K562 (cell line): ENCODE measurements around the gene FASTKD1. TPM values are rescaled to one million over a fixed set of nuclear protein-coding genes. Genes with fewer than 3 reads are reported as not detected.

Experiments used
- ATAC-seq: fragments of 200-7000 bp; cut with Tn5 transposase; 3 replicates; pipeline ENCODE4 v1.9.1; 2020; ENCODE audit warnings: moderate library complexity
- BruUV-seq: library from RNA; stranded (reverse); fragments of 400-500 nt; replicated peaks from 2 replicates; lab custom pipeline; 2021; lab: Mats Ljungman, UMichigan
- CTCF ChIA-PET: fragments of 300-600 bp; formaldehyde crosslinking; extraction: SDS; loops from one replicate; lab custom pipeline; 2021; ENCODE audit warnings: low intra/inter-chr PET ratio; lab: Yijun Ruan, JAX
- POLR2A ChIA-PET: fragments of 300-600, 350-650 bp; sonication (Branson Sonifier 250); formaldehyde crosslinking; extraction: SDS; loops from one replicate; lab custom pipeline; 2021; ENCODE audit warnings: antibody characterized with exemption, inconsistent platforms; lab: Yijun Ruan, JAX
- DNase-seq, 4 experiments: peaks; one replicate each; pipeline versions ENCODE4 v3.0.0 to v3.0.0-alpha.2; 2011 to 2018; ENCODE audit warnings: low spot score in 3 of 4, mixed read lengths in 3 of 4; ENCODE audit errors: extremely low read depth in 1 of 4
- FAIRE-seq: peaks from 2 replicates; lab custom pipeline; 2011; peaks lifted over from hg19 to GRCh38; lab: Jason Lieb, UNC
- H2AFZ ChIP-seq: 2 replicates; pipeline ENCODE4 v1.6.0; 2011; ENCODE audit warnings: low read depth, low read length, control low read depth, inconsistent platforms
- H3K27ac ChIP-seq: fragments of 200-600 bp; 3 replicates; pipeline ENCODE4 v1.8.0; 2011; ENCODE audit warnings: low read depth, mild to moderate bottlenecking, control low read depth, inconsistent platforms, low read length, moderate library complexity, mixed read lengths; ENCODE audit errors: extremely low read depth
- H3K27me3 ChIP-seq, 2 experiments: fragments of 300-600 bp in 1 of 2; 2 replicates in 1 of 2; 3 replicates in 1 of 2; pipeline versions ENCODE4 v1.6.0 to v1.8.0; 2011; ENCODE audit warnings: inconsistent platforms in 2 of 2, low read length in 2 of 2, mild to moderate bottlenecking in 1 of 2, mixed read lengths in 1 of 2, moderate library complexity in 1 of 2; ENCODE audit not compliant: control insufficient read depth in 2 of 2, insufficient read depth in 2 of 2
- H3K36me3 ChIP-seq: fragments of 300-600 bp; 3 replicates; pipeline ENCODE4 v1.8.0; 2011; ENCODE audit warnings: mild to moderate bottlenecking, low read length, inconsistent platforms; ENCODE audit not compliant: control insufficient read depth, insufficient read depth
- H3K4me1 ChIP-seq, 2 experiments: fragments of 200-600 bp in 1 of 2; replicated peaks in 1 of 2; 2 replicates in 1 of 2; 3 replicates in 1 of 2; pipeline versions ENCODE4 v1.5.1 to v1.8.0; 2011; ENCODE audit warnings: inconsistent platforms in 2 of 2, low read length in 2 of 2, mild to moderate bottlenecking in 1 of 2, mixed read lengths in 1 of 2, moderate library complexity in 1 of 2; ENCODE audit not compliant: control insufficient read depth in 2 of 2, insufficient read depth in 2 of 2
- H3K4me2 ChIP-seq: 2 replicates; pipeline ENCODE4 v1.6.1; 2011; ENCODE audit warnings: low read length, control low read depth, inconsistent platforms, mixed read lengths; ENCODE audit not compliant: insufficient read depth
- H3K4me3 ChIP-seq: fragments of 200-600 bp; sonication (generic), shearing (Covaris generic); 2 replicates; pipeline ENCODE4 v1.5.1; 2016; ENCODE audit warnings: control low read depth, inconsistent platforms
- H3K79me2 ChIP-seq: fragments of 200-600 bp; 3 replicates; pipeline ENCODE4 v1.8.0; 2011; ENCODE audit warnings: low read length, inconsistent platforms; ENCODE audit not compliant: control insufficient read depth, insufficient read depth
- H3K9ac ChIP-seq, 2 experiments: 2 replicates each; pipeline versions ENCODE4 v1.6.0 to v1.6.1; 2011; ENCODE audit warnings: low read depth in 2 of 2, low read length in 2 of 2, control low read depth in 1 of 2, inconsistent platforms in 1 of 2, mild to moderate bottlenecking in 1 of 2, mixed read lengths in 1 of 2; ENCODE audit not compliant: insufficient read depth in 1 of 2
- H3K9me1 ChIP-seq: one replicate; pipeline ENCODE4 v1.6.0; 2011; ENCODE audit warnings: inconsistent platforms, mild to moderate bottlenecking, low read length, moderate library complexity; ENCODE audit not compliant: control insufficient read depth, insufficient read depth
- H3K9me3 ChIP-seq: replicated peaks from 2 replicates; pipeline ENCODE4 v1.5.1; 2011; ENCODE audit warnings: low read depth, low read length, inconsistent platforms; ENCODE audit not compliant: control insufficient read depth, insufficient read depth
- H4K20me1 ChIP-seq: replicated peaks from 2 replicates; pipeline ENCODE4 v1.6.1; 2011; ENCODE audit warnings: low read length, inconsistent platforms, mixed read lengths; ENCODE audit not compliant: control insufficient read depth, insufficient read depth
- CBX3 ChIP-seq, 2 experiments: IDR thresholded peaks; 1 replicate in 1 of 2; 2 replicates in 1 of 2; pipeline ENCODE4 v1.6.1; 2012; ENCODE audit warnings: inconsistent platforms in 2 of 2, low read length in 2 of 2, borderline replicate concordance in 1 of 2, control low read depth in 1 of 2
- CGGBP1 ChIP-seq: fragments of 250-450 bp; sonication (Bioruptor Pico); IDR thresholded peaks from 2 replicates; pipeline ENCODE4 v1.9.0; 2021; ENCODE audit warnings: mild to moderate bottlenecking
- CREB3L1 ChIP-seq: fragments of 450-650 bp; IDR thresholded peaks from 2 replicates; pipeline ENCODE4 v1.6.1; 2014; ENCODE audit warnings: low read depth, mild to moderate bottlenecking, moderate library complexity, borderline replicate concordance
- MCM7 ChIP-seq, 2 experiments: fragments of 450-650 bp; IDR thresholded peaks; 2 replicates each; pipeline ENCODE4 v1.6.1; 2016 to 2018
- OTX1 ChIP-seq: fragments of 450-650 bp; formaldehyde crosslinking; IDR thresholded peaks from 2 replicates; pipeline ENCODE4 v1.4.0; 2022; ENCODE audit warnings: mild to moderate bottlenecking
- PRDM10 ChIP-seq: fragments of 450-650 bp; IDR thresholded peaks from 2 replicates; pipeline ENCODE4 v1.6.1; 2018; ENCODE audit not compliant: partially characterized antibody
- PREB ChIP-seq: sonication (generic); formaldehyde crosslinking; IDR thresholded peaks from 2 replicates; pipeline ENCODE4 v1.8.1; 2023; ENCODE audit warnings: mild to moderate bottlenecking, missing genetic modification reagents
- TCF7 ChIP-seq: sonication (generic); IDR thresholded peaks from 2 replicates; pipeline ENCODE4 v1.6.1; 2016; ENCODE audit warnings: antibody characterized with exemption, borderline replicate concordance
- TFE3 ChIP-seq: fragments of 450-650 bp; formaldehyde crosslinking; IDR thresholded peaks from 2 replicates; pipeline ENCODE4 v1.4.0; 2020; ENCODE audit warnings: mild to moderate bottlenecking, mixed read lengths
- USF2 ChIP-seq: sonication (generic); formaldehyde crosslinking; IDR thresholded peaks from 2 replicates; pipeline ENCODE4 v1.5.0; 2020; ENCODE audit warnings: missing genetic modification reagents
- ZC3H8 ChIP-seq: fragments of 450-650 bp; IDR thresholded peaks from 2 replicates; pipeline ENCODE4 v1.6.1; 2017
- in situ Hi-C: fragments of 300-500 bp; cut with MboI; formaldehyde crosslinking; loops from 4 replicates; pipeline ENCODE4 v1.15.0; 2018; ENCODE audit warnings: inconsistent platforms, mixed read lengths
- intact Hi-C: fragments of 100-400 bp; cut with micrococcal nuclease; formaldehyde crosslinking; loops from 2 replicates; pipeline ENCODE4 v1.14.2; 2022
- polyA plus RNA-seq, 8 experiments: library from polyadenylated mRNA; depleted of rRNA in 4 of 8; stranded (reverse) in 5 of 8; unstranded in 3 of 8; fragments of >200 nt; fragmentation: Nextera tagmentation in 2 of 8; fragmentation: Illumina TruSeq in 1 of 8; extraction: Ambion mirVana in 2 of 8; extraction: Trizol in 1 of 8; gene quantifications; 2 replicates each; pipeline versions ENCODE4 v1.2.1 to v1.2.3, GENCODE V29; 2011 to 2014; ENCODE audit warnings: inconsistent platforms in 1 of 8, missing spikeins in 1 of 8
- total RNA-seq, 7 experiments: library from RNA; depleted of rRNA in 6 of 7; stranded (reverse); fragments of >200 nt in 6 of 7; fragmentation: Illumina TruSeq in 2 of 7; extraction: Trizol in 2 of 7; gene quantifications; 2 replicates each; pipeline versions ENCODE4 v1.2.1 to v1.2.3, GENCODE V29; 2011 to 2021; ENCODE audit warnings: low replicate concordance in 1 of 7

The FASTKD1 gene
- total and polyA plus RNA-seq, 9 of the 15 experiments (the other 6 are each of a cell fraction or from before 2014, with no cell fraction given): 63.5 to 134 (median 119) TPM

GRCh38 chr2:169523681-169524080 lies 50.0 kb downstream of the FASTKD1 start (continued):
- TF ChIP-seq PRDM10 (no peak), MCM7 (IDR thresholded peaks at IDR 0.05) (no peak), TCF7 (no peak), CREB3L1 (no peak)

GRCh38 chr2:169520896-169521295 lies 52.8 kb downstream of the FASTKD1 start:
- CTCF ChIA-PET: no interaction called here
- no peak for ATAC-seq
- TF ChIP-seq ZC3H8: no peak
- no peak for TF ChIP-seq CBX3 (IDR thresholded peaks at IDR 0.05; ENCODE audit: borderline replicate concordance in 1 of 2, low read length in 2 of 2)
- TF ChIP-seq TFE3 (CRISPR knock-in tag): no peak
- TF ChIP-seq OTX1 (CRISPR knock-in tag): no peak
- no peak for TF ChIP-seq CGGBP1 (CRISPR knock-in tag)
- TF ChIP-seq PREB (CRISPR knock-in tag): no peak
- TF ChIP-seq USF2 (CRISPR knock-in tag): no peak

More at GRCh38 chr2:169520896-169521295, 52.8 kb downstream of the FASTKD1 start:
- no peak overlapping the region for H2AFZ ChIP-seq
- peaks cover 0 to 4% of the 10 kb centered on the region in 2 experiments; a peak in 1 of 5 replicates for H3K4me1 ChIP-seq
- in situ Hi-C loops: no loop called here
- no peaks in the 10 kb centered on the region for H4K20me1 ChIP-seq
- FAIRE-seq (no peak), DNase-seq (no peak)
- intact Hi-C loops: loop anchor here (2.0 to 10.0 kb wide), 2 partner anchors 70 to 406 kb away; no protein-coding TSS in a partner anchor
- H3K79me2 ChIP-seq: no peaks in the 10 kb centered on the region
- no peaks in the 10 kb centered on the region for H3K9me3 ChIP-seq
- no peak overlapping the region for H3K4me2 ChIP-seq
- H3K27me3 ChIP-seq: no peaks in the 10 kb centered on the region
- no peaks in the 10 kb centered on the region for H3K36me3 ChIP-seq
- no peaks in the 10 kb centered on the region for H3K9me1 ChIP-seq
- POLR2A ChIA-PET: interaction anchor here (1.6 kb wide), 1 partner anchor 14 kb away, joined by 4 read pairs; no protein-coding TSS in a partner anchor
- no peak overlapping the region for H3K4me3 ChIP-seq
- H3K27ac ChIP-seq: no peak overlapping the region
- no TSS peak for BruUV-seq
- H3K9ac ChIP-seq: no peak overlapping the region
